GM21737 (cell line): ENCODE results near the gene ADAT2.

Source experiments
- ATAC-seq: cut with Tn5 transposase; IDR thresholded peaks from one replicate; pipeline ENCODE4 v1.9.1; 2021; ENCODE audit warnings: mild to moderate bottlenecking, moderate library complexity; ENCODE audit not compliant: unreplicated experiment

ADAT2 gene

DNA sequence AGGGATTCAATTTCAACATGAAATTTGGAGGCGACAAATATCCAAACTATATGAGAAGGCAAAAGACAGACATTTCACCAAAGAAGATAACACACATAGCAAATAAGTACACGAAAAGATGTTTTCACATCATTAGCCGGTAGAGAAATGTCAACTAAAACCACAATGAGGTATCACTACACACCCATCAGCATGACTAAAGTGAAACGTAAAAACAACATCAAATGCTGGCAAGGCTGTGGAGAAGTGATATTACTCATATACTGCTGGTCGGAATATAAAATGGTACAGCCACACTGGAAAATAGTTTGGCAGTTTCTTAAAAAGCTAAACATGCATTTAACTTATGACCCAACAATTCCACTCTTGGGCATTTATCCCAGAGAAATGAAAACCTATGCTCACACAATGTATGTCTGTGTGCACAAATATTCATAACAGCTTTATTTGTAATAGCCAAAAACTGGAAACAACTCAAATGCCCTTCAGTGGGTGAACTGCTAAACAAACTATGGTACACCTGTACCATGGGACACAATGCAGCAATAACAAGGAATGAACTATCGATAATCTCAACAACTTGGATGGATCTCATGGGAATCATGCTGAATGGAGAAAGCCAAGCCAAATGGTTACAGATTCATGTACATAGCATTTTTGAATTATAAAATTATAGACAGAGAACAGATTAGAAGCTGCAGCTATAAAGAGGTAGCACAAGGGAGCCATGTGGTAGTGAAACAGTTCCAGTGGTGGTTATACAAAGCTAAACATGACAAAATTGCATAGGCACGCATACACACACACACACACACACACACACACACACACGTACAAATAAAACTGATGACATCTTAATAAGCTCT, 8.6 kb downstream of the ADAT2 start:
- no peak for ATAC-seq

DNA sequence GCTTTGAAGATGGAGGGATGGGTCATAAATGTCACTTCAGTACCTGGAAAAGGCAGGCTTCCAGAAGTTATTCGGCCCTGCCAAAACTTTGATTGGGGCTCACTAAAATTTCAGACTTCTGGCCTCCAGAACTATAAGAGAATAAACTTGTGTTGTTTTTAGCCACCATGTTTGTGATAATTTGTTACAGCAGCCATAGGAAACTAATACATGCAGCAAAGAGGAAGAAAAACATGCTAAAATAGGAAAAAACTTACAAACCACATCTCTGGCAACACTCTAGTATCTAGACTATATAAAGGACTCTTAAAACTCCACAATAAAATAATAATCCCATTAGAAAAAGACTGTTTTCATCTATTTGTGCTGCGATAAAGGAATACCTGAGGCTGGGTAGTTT, 9.5 kb downstream of the ADAT2 start:
- no peak for ATAC-seq

DNA sequence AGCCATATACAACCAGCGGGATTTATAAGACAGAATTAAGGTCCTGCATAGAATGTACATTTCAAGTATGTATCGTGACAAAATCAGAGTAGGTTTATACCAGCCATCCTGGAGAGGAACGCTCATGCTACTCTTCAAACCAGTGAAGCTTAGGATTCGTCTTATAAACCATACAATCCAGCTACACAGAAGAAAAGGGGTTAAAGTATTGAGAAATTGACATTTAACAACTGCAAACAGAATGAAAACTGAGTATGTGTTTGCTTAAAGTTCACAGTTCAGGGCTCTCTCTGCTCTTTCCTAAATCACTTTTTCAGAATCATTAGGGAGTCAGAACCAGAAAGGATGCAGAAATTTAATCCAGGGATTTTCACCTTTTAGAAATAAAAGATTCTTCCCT, 17.9 kb downstream of the ADAT2 start:
- no peak for ATAC-seq

DNA sequence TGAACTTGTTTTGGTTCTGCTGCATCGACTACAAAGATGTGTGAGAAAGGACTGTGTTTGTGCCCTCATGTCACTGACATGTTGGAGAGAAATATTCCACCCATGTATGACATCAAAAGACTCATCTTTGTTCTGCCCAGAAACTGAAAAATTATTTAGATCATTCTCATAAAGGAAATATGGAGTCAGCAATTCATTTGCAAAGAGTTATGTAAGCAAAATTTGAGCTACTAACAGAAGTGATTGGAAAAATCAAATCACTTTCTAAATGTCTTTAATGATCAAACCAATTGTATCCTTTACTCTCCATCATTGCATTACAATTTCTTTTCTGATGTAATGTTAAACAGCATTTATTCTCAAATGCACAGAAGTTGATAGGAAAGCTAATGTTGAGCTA, 19.3 kb downstream of the ADAT2 start:
- ATAC-seq, result no peak

DNA sequence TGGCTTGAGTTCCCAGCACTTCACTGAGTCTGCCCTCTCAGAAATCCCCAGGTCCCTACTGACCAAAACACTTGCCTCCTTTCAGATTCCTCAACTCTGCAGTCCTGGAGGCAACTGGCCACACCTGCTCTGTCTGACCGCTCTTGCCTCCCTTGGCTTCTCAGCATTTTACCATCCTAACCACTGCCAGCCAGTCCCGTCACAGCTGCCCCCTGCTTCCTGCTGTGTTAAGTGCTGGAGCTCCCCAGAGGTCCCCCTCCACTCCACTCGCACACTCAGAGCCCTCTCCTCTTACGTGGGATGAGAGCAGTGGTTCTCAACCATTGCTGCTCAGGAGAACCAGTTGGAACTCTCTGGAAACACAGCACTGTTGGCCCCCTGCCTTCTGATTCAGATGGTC, 20.5 kb downstream of the ADAT2 start:
- ATAC-seq, result no peak

DNA sequence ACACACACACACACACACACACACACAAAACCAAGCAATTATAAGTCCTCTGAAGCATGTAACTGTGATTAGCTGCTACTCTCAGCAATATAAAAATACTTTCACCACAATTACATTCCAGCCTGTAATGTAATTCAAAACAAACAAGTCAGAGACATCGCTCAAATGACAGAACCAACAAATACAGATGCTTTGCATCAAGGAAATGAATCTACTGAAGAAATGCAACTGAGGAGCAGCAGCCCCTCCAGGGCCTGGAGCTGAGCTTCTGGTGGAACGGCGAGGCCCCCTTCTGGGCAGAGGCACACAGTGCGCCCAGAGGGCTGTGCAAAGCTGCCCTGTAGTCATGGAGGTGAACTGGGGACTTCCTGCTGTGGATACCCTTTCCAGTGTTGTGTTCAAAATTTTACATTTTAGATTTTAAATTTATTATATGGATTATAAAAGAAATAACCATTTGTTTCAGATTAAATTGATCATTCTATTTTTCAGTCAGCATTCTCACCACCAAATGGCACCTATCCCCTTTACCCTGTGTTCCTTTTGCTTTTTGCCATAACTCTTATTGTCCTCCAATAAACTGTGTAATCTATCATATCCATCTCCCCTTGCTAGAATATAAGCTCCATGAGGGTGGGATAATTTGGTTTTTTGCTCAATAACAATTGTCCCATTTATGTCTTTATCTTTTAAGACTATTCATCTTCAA, 23.2 kb downstream of the ADAT2 start:
- peak; percentile 99 for ATAC-seq

DNA sequence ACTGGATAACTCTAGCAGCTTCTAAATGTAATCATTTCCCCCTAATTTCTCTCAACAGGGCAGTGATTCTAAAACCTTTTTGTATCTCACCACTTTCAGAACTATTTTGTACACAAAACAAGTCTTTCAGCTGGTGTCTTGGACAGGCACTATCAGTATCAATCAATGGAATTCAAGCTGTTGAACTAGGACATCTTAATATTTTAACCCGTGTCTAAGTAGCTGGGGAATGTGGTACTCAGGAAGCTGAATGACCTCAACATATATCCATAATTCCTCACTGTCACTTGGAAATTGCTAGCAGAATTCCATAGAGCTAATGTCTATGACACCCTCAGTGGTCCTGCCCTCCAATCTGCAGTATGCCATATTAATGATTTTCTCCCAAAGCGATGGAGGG, 24.5 kb downstream of the ADAT2 start:
- no peak for ATAC-seq

DNA sequence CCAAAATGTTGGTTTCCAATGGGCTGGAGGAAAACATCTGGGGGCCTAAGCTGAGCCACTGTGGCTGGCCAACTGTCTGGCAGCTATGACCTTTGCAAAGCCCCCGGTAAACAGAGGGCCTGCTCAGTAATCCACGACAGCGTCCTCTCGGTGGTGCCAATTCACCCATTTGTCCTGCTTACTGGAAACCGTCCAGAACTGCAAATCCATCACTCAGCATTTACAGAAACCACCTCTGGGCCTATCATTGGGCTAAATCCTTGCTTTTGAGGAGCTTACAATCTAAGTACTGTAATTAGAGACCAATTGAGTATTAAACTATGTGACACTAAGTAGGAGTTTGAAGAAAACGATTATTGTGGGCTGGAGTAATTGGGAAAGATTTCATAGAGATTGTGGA, 31.0 kb downstream of the ADAT2 start:
- no peak for ATAC-seq

DNA sequence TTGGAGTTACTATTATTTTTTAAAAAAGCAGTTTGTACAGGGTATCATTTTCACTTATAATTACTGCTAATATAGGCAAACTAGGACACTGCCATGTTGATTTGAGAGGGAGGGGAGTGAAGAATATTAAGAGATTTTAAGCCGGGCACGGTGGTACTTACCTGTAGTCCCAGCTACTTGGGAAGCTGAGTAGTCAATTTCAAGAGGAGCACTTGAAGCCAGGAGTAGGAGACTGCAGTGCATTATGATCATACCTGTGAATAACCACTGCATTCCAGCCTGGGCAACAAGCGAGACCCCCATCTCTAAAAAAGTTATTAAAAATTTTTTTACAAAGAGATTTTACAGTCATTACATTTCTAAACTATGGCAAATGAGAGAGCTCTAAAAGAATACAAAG, 35.7 kb downstream of the ADAT2 start:
- ATAC-seq, result no peak

DNA sequence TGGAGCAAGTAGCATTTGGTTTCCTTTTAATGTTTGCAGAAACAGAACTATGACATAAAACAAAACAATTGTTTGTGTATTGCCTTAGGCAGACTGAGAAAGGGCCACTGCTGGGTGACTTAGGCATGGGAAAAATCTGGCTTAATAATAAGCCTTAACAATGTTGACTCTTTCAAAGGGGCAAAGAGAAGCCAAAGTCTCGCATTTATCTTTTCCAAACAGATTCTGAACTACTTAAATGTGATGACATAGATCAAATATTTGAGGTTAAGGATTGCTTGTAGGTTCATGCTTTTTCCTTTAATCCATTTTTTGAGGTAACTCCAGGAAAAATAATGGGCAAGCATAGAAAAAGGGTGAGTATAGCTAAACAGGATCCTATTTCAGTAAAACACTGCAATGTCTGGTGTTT, 39.6 kb downstream of the ADAT2 start:
- no peak for ATAC-seq

DNA sequence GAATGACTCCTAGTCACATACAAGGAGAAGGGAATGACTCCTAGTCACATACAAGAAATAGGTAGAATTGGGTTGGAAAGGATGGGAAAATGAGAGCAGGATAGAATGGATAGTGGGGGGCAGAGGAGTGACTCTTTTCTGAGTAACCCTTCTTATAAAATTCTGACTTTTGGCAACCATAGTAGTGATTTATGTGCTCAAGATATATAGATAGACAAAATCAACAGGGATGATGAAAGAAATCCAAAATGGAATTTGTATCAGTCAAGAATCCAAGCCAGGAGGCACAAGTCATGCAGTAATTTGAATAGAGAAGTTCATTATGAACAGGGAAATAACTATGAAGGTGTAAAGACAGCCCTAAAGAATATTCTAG, 41.7 kb downstream of the ADAT2 start:
- ATAC-seq, result no peak

DNA sequence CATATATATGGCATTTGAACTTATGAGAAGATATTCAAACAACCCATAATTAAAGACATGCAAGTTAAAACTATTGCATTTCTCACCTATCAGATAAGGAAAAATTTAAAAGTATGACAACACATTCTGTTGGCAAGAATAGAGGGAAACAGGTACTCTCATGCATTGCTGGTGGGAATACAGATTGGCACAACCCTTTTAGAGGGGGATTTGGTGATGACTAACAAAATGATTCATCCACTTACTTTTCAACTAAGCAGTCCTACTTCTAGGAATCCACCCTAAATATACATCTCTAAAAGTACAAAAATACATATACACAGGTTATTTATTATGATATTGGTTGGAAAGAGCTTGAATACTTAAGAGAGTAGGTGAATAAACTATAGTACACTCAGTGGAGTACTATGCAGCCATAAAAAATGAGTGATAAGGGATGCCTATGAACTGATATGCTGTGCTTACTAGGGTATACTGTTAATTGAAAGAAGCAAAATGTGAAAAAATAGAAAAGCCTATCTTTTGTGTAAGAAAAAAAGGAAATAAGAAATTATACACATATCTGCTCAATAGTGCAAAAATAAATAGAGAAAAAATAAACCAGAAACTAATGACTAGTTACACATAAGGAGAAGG, 42.2 kb downstream of the ADAT2 start:
- ATAC-seq, result no peak

DNA sequence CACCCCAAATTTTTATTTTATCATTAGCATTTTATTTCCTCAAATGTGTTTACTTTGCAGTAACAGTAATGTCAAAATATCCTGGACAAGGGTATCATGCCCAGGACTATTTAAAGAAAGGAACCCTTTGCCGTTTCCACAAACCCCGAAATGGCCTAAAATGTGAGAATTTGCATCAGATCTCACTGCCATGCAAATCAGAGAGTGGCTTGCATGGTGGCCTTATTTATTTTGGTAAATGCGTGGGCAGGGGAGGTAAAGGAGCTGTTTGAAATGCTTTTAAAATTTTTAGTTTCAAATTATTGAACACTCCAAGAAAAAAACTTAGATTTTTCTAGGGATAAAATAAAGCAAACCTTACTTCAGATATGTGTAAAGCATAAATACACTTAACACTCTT, 43.8 kb downstream of the ADAT2 start:
- ATAC-seq, result no peak

DNA sequence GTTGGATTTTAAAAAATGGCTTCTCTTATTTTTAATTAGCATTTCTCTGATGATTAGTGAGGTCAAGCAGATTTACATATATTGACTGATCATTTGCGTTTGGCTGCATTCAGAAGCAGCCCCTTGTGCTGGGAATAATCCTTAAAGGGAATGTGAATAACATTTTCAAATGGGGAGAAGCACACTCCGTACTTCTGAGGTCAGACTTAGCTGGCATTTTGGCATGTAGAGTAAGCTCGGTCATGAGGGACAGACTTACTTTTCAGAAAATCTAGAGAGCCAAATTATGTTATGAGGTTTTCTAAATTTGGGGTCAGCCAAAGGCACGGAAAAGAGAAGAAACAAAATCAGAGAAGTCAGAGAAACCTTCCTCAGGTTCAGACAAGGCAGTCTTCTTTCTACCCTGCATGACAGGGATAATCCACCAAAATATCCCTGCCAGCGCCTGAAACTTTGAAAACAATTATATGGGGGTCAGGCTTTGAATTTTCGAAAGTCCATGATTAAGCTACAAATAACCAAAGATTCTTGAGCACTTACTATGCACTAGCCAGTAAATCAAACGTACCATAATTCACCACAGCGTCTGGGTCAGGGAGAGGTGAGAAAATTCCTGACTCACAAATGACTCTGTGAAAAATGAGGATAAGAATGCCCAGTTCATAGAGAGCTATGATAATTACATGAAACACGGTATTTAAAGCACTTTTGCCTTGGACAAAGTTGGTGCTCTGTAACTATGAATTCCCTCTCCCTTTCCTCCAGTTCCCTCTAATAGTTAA, 44.9 kb downstream of the ADAT2 start:
- ATAC-seq, result no peak

DNA sequence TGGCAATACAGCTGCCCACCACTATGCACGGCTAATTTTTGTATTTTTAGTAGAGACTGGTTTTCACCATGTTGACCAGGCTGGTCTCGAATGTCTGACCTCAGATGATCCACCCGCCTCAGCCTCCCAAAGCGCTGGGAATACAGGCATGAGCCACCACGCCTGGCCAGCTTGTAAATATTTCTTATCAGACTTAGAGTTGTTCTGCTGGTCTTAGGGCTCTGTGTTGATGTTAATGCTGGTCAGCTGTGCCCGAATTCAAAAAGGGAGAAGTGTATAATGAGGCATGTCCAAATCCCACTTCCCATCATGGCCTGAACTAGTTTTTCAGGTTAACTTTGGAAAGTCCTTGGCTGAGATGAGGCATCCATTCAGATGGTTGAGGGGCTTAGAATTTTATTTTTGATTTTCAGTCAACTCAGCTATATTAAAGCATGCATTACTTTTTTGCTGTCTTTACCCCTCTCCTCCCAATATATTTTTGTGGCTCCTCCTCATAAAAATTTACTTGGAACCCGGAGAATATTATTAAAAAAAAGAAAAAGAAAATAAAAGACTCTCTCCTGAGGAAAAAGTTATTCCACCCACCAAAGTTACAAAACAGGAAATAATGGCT, 47.7 kb downstream of the ADAT2 start:
- no peak for ATAC-seq

DNA sequence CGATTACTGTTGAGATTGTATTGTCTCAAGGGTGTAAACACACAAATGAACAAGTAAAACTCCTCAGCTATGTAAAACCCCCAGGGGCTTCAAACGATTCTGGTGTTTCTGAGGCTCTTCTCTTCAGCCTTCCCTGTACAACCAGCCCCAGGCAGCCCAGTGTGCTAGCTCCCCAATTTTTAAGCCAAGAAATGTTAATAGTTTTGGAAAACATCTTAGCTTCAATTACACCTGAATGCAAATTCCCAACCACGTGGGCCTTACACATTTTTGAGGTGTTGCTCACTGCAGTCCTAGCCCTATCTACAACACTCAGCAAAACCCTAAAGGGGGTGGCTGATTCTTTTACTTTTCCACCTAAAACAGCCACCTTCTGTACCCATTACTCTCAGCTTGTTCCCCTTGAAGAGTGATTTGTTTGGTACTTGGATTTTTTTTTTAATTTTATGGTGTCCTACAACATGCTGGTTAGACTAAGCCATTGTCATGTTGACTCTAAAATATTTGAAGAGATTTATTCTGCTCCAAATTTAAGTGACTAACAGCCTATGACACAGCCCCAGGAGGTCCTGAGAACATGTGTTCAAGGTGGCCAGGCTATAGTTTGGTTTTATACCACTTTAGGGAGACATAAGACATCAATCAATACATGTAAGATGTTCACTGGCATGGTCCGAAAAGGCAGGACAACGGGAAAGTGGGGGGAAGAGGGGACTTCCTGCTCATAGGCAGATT, 48.7 kb downstream of the ADAT2 start:
- ATAC-seq, result no peak

DNA sequence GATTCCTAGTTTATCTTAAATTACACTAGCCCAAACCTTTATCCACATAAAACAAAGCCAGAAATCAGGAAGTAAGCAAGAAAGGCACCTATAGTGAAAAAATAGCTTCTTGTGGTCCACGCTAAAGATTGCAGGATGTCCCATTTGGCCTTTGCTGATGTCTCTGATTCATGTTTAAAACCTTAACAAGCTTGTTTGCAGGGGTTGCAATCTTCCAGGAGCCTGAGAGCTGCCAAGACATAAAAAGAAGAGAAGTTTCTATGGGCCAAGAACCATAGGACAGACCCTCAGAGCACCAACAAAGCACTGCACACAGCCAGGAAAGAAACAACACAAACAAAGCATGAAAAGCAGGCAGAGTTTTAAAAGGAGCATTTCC, 49.4 kb downstream of the ADAT2 start:
- ATAC-seq, result peak; percentile 16

DNA sequence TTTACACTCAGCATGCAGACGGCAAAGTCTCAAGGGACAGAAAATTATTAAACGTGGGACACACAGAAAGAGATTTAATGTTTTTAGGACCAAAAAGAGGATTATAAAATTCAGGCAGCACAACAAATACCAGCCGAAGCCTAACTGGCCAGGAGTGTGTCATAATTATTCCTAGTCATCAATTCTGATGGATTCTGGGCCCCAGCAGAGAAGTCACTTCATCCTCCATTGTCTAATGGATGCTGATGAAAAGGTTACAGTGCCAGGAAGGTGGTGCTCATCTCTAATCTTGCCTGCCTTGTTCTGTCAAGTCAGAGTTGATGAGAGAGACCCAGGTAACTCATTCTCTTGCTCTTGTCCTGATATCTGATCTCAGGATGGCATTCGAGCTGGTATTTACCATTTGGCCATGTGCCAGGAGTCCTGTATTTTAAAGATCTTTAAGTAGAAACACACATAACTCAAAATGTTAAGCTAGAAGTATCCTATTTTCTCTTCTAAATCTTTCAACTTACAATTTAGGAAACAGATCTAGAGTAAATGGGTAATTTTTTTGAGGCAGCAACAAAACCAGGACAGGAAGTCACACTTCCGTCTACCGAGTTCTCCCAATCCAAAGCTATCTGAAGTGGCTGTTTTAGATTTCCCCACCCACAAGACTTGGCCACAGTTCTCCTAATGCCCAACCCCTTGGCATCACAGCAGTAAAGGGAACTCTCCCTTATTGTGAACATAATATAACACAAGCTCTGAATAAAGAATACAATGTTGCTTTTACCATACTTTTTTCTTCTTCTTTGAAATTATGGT, 50.0 kb downstream of the ADAT2 start:
- ATAC-seq, result peak; percentile 75

DNA sequence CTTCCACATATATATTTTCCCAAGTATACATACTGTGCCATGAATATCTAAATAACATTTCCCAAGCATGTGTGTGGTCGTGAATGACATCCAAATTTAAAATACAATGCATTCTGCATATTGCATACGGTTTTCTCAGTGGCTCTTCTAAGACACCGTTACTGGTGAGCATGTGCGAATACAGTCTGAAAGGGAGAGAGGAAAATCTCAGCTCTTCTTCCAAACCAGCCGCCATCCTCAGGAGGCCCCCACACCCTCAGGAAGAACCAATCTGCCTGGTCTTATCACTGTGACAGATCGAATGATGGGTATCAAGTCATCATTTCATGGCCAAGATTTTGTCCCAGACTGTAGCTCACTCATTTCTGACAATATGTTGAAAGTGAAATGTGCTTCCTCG, 50.7 kb downstream of the ADAT2 start:
- no peak for ATAC-seq
